ENCODE results near the gene FSCN2.

Gene FSCN2

DNA sequence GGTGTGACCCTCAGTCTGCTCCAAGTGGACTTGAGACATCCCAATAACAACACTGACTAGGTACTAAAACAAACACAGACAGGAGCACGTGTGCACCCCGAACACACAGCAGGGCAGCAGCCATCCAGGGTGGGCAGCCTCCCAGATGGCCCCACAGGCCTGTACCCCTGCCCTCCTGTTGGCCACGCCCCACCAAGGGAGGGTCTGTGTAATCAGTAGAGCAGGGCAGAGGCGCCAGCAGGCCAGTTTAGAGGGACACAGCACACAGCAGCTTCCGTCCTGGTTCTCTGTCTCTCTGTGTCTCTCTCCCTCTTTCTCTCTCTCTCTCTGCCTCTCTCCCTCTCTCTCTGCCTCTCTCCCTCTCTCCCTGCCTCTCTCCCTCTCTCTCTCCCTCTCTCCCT, 37.0 kb upstream of the FSCN2 start:
- no peak for DNase-seq (ENCODE audit: low read depth in 2 of 2)

DNA sequence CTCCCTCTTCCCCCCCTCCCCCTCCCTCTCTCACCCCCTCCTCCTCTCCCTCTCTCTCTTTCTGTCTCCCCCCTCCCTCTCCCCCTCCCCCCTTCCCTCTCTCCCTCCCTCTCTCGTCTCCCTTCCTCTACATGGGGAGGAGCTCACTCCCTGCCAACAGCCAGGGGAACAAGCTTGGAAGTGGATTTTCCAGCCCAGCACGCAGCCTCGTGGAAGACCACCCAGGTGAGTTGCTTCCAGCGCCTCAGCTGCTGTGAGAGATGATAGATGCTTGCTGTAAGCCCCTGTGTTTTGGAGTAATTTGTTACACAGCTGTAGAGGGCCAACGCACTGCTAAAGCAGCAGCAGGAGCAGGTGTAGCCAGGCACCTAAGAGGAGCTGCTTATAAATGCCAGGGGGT, 36.4 kb upstream of the FSCN2 start:
- no peak for DNase-seq (ENCODE audit: low read depth in 2 of 2)

DNA sequence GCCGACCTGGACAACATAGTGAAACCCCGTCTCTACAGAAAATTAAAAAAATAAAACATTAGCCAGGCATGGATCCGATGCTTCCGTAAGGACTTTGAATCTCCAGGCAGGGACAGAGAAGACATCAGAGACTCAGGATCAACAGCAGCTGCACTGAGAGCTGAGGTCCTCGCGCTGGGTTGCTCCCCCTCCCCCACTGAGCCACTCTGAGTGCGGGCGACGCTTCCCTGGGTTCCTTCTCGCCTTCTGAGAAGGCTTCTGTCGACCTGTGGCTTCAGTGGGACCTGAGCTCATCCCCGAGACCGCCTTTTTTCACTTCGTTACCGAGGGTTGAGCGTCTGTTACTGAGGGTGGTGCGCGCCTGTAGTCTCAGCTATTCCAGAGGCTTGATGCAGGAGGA, 36.0 kb upstream of the FSCN2 start:
- DNase-seq (ENCODE audit: low read depth in 2 of 2), result no peak

DNA sequence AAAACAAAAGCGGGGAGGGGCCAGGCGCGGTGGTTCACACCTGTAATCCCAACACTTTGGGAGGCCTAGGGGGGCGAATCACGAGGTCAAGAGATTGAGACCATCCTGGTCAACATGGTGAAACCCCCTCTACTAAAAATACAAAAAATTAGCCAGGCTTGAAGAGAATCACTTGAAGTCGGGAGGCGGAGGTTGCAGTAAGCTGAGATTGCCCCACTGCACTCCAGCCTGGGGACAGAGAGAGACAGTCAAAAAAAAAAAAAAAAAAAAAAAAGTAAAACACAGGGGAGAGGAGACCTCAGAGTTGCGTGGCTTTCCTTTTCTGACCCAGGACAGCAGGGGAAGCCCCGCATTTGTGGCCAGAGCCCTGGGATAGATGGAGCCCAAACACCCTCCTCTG, 35.5 kb upstream of the FSCN2 start:
- no peak for DNase-seq (ENCODE audit: low read depth in 2 of 2)

DNA sequence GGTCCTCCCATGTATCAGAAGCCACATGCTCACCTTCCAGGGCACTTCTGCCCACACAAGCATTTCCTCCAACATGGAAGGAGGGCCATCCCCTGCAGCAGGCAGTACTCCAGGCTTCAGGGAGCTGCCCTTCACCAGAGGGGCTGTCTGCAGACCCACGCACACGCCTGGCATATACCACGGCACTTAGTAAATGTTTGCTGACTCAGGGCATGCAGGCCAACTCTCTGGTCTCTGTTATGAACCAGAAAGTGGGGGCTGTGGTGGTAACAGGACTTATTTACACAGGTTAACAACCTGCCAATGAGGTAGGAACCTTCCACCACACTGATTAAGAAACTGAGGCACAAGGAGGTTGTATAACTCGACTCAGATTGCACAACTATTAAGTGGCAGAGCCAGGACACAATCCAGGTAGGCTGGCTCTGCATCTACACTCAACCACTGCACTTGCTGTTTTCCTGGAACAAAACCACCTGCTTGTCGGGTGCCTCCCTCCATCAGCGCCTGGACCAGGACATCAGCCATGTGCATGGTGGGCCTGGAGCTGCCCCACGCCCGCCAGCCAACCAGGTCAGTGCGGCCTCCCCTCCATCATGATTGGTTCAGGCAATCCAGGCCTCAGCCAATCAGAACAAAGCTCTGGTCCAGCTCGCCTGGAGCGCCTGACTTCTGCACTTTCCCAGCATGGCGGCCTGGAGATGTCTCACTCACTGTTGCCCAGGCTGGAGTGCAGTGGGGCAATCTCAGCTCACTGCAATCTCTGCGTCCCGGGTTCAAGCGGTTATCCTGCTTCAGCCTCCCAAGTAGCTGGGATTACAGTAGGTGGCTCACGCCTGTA, 34.8 kb upstream of the FSCN2 start:
- DNase-seq (ENCODE audit: low read depth in 2 of 2), result no peak

DNA sequence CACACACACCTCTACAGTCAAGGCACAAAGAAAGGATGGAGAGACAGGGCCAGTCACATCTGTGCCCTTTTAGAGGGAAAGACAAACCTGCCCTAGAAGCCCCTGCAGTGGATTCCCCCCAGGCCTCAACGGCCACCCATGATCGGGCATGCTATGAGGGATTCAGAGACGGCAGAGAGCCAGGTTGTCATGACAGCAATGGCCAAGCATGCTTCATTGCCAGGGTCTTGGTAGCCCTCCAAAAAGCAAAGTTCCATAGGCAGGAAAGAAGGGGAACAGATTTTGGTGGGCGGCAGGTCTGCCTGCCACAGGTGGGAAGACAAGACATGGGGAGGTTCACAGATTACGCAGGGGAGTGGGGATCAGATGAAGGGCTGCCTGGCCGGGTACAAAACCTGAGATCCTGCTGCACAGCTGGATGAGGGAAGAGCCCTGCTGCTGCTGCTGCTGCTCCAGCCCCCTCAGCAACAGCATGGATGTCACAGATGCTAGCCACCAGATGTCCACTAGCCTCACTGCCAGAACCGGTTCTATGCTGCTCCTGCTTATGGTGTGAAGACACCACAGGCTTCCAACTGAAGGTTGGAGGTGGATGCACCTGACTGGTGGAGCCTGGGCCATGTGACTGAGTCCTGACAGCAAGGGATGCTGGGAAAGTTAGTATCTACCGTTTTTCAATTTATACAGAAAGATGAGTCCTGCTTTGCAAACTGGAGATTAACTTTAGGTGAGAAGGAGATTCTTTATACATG, 33.4 kb upstream of the FSCN2 start:
- no peak for DNase-seq (ENCODE audit: low read depth in 2 of 2)

DNA sequence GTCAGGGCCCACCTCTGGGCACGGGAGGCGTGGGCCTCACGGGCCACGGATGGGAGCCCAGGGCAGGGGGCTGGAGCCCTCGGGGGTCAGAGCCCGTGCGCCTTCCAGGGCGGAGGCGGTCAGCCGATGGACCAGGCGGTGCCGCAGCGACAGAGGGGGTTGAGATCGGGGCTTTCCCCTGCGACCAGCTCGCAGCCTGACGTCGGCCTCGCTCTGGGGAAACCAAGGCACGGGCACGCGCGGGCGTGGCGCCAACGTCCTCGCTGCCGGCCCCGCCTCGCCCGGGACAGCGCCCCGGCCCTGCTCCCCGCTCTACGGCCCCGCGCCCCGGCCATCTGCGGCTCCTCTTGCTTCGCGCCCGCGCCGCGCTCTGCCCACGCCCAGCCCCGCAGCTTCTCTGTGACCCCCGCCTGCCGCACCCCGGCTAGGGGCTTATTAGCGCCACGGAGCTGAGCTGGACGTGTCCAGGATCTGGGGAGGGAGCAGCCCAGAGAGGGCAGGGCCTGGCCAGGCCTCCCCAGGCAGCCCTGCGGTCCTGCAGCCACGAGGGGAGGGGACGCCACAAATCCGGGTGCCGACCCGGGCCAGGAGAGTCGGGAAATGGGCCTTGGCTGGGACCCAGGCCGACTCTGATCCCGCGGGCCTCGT, 29.1 kb upstream of the FSCN2 start:
- no peak for DNase-seq (ENCODE audit: low read depth in 2 of 2)

DNA sequence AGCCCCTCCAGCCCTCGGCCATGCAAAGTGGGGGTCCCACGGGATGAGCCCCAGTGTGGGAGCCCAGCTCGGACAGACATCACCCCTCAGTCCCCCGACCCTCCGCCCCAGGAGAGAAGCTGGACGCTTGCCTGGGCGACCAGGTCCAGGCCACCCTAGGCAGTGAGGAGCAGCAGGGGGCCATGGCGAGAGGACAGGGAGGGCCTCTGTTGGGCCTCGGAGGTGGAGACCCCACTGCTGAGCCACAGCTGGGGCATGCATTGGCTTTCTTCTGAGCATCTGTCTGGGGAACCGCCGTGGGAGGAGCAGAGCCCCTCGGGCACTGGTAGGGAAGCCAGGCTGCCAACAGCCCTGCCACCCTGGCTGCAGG, 28.6 kb upstream of the FSCN2 start:
- DNase-seq (ENCODE audit: low read depth in 2 of 2), result no peak

DNA sequence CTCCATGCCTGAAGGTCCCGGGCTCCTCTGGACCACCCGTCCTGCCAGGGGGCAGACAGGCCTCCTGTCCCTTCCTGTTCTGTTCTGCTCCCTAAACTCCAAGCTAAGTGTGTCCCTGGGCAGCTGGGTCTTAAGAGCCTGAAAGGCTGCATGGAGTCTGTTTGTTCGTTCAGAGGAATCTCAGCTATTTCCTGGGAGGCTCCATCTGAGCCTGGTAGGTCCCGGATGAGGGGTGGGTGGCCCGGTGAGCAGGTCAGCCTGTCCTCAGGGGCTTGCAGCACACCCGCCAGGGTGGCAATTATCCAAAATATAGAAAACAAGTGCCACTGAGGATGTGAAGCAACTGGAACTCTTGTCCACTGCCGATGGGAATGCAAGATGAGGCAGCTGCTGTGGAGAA, 28.1 kb upstream of the FSCN2 start:
- no peak for DNase-seq (ENCODE audit: low read depth in 2 of 2)

DNA sequence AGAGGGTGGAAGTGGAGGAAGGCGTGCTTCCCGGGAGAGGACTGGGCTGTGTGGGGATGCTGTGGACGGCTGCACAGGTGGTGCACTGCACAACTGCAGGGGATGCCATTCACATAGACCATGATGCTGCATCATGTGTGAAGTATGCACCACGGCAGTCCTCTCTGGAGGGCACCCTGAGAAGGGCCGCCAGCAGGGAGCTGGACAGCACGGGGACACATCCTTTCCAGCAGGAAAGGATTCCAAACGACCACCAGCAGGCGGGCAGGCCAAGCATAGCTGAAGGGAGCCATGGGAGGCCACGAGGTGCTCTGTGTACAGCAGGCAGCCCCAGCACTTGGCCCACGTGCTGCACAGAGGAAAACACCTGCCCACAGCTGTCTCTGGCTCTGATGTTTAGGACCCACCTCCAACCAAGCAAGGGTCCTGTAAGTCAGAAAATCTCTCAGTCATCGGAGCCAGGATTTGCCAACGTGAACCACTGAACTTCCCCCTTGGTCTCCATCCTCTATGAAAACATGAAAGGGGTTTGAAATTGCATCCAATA, 25.6 kb upstream of the FSCN2 start:
- DNase-seq (ENCODE audit: low read depth in 2 of 2), result no peak

DNA sequence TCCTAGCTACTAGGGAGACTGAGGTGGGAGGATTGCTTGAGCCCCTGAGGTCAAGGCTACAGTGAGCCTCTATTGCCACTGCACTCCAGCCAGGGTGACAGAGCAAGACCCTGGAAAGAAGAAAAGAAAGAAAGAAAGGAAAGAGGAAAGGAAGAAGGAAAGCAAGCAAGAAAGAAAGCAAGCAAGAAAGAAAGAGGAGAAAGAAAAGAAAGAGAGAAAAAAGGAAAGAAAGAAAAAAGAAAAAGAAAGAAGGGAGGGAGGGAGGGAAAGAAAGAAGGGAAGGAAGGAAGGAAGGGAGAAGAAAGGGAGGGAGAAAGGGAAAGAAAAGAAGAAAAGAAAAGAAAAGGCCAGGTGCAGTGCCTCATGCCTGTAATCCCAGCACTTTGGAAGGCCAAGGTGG, 24.6 kb upstream of the FSCN2 start:
- DNase-seq (ENCODE audit: low read depth in 2 of 2), result no peak

DNA sequence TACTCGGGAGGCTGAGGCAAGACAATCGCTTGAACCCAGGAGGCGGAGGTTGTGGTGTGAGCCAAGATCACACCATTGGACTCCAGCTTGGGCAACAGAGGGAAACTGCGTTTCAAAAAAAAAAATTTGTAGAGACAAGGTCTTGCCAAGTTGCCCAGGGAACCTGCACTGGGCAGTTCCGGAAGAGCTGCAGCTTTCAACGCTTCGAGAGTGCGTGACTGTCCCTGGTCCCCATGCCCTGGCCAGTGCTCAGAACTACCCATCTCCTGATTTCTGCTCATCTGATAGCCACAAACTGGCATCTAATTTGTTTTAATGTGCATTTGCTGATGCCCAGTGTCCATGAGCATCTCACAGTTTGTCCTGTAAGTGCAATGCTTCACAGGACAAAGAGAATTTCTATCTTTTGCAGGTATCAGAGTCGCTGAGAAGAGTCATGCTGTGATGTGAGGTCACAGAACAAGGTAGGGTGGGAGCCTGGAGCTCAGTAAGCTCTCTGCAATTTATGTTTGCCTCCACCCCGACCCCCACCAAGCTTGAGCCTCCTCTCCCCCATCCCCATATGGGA, 19.5 kb upstream of the FSCN2 start:
- no peak for DNase-seq (ENCODE audit: low read depth in 2 of 2)

DNA sequence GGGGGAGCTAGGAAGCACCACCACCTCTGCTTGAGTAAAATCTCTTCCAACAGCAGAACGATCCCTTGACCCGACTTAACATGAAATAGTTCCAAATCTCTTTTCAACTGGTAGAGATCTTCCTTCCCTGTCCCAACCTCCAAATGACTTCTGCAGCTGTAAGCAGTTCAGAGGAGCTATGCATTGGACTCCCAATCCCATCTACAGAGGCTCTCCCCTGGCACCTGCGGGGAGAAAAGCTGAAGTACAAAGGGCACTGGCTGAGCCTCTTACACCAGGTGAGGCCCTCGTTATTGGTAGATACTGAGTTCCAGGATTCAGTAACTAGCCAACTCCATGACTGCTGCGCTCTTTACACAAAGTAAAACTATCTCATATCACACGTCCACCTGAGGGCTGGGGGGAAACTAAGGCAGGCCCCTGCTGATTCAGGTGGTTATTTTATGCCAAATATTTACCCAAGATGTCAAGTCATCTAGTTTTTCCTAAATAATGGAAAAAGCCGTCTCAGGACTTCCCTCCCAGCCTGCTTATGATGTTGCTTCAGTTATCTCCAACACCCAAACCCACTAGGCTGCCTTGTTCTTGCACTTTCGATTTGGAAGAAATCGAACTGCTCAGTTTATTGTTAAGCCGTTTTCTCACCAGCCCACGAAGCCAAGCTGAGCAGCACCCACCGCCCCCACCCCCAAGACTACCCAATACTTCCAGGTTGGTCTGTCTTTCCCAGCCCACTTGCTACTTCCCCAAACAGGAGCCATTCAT, 18.8 kb upstream of the FSCN2 start:
- no peak for DNase-seq (ENCODE audit: low read depth in 2 of 2)

DNA sequence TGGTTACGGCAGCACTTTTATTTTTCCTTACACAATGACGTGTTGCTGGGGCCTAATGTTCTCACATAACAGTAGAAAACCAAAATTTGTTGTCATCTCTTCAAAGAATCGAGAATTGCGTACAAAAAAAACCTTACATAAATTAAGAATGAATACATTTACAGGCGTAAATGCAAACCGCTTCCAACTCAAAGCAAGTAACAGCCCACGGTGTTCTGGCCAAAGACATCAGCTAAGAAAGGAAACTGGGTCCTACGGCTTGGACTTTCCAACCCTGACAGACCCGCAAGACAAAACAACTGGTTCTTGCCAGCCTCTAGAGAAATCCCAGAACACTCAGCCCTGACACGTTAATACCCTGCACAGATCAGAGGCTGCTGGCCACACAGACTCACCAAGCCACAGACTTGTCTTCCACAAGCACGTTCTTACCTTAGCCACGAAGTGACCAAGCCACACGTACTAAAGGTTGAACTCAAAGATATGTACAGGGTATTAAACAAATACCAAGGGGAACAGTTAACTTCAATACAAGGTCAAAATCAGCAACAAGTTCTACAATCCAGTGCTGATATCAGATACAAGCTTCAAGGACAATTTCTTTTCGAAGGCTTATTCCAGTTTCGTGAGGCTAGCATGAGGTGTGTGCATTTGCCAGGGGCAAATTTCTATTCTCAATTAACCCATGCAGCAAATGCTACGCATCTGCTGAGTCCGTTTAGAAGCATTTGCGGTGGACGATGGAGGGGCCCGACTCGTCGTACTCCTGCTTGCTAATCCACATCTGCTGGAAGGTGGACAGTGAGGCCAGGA, 18.0 kb upstream of the FSCN2 start:
- DNase-seq (ENCODE audit: low read depth in 2 of 2), result no peak

DNA sequence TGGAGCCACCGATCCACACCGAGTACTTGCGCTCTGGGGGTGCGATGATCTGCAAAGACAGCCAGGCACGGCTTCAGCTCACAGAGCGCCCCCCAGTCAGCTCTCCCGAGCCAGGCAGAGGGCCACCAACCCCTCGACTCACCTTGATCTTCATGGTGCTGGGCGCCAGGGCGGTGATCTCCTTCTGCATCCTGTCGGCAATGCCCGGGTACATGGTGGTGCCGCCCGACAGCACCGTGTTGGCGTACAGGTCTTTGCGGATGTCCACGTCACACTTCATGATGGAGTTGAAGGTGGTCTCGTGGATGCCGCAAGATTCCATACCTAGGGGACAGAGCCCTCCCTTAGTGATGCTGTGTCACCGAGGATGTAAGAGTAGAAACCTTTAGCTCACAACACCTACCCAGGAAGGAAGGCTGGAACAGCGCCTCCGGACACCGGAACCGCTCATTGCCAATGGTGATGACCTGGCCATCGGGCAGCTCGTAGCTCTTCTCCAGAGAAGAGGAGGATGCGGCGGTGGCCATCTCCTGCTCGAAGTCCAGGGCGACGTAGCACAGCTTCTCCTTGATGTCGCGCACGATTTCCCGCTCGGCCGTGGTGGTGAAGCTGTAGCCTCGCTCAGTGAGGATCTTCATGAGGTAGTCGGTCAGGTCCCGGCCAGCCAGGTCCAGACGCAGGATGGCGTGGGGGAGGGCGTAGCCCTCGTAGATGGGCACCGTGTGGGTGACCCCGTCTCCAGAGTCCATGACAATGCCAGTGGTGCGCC, 17.2 kb upstream of the FSCN2 start:
- DNase-seq (ENCODE audit: low read depth in 2 of 2), result no peak

DNA sequence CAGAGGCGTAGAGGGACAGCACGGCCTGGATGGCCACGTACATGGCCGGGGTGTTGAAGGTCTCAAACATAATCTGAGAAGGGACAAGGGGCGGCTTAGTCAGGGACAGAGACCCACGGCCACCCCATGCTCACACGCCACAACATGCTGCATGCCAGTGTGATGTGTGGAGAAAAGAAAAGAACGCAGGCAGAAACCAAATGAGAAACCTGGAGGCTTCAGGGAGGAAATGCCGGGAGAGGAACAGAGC, 16.7 kb upstream of the FSCN2 start:
- DNase-seq (ENCODE audit: low read depth in 2 of 2), result no peak

DNA sequence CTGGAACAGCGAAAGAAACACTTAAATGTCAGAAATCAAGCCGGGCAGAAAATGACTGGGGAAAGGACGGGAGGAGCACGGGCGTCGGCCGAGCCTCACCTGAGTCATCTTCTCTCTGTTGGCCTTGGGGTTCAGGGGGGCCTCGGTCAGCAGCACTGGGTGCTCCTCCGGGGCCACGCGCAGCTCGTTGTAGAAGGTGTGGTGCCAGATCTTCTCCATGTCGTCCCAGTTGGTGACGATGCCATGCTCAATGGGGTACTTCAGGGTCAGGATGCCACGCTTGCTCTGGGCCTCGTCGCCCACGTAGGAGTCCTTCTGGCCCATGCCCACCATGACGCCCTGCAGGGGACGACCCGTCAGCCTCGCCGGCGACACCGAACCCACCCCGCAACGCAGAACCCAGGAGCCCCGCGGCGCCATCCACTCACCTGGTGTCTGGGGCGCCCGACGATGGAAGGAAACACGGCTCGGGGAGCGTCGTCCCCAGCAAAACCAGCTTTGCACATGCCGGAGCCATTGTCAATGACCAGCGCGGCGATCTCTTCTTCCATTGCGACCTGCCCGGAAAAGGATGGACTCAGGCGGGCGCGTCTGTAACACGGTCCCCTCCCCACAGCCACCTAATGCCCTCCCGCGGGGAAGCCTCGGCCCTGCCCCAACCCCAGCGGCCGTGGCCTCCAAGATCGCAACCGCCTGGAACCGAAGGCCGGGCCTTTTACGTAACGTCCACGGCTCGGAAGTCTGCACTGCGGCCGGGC, 16.2 kb upstream of the FSCN2 start:
- peak in 1 of 2 donors; percentile 14 for DNase-seq (ENCODE audit: low read depth in 2 of 2)

DNA sequence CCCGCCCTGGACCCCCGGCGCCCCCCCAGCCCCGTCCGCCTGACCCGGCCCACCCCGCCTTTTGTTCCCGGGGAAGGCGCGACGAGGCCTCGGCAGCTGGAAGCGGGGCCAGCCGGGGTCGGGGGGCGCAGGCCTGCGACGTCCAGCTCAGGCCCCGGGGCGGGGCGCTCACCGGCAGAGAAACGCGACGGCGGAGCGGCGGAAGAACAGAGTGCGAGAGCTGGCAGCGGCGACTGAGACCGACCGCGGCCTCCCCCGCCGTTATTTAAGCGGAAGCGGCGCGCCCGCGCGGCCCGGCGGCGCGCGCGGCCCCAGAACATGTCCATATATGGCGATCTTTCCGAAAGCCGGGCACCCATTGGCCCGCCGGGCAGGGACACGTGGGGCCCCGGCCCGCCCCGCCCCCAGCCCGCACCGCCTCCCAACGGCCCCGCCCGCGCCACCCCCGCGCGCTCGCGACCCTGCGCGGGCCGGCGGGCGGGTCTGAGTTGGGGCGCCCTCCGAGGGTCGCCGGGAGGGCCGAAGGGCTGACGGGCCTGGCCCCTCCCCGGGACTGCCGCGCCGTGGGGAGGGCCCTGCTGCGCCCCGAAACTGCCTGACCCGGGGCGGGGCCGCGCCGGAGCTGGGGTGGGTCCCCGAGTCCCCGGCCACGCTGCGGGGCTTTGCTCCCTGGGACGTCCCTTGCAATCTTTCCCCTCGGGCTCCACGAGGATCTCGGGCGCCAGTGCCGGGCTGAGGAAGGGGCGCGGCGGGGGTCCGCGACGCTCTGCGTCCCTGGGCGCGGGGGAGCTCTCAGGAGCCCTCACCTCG, 15.4 kb upstream of the FSCN2 start, which contains the start of gene ACTG1:
TSS of gene ACTG1 (minus strand) at position 238 of the 810 bp plus-strand sequence. CDS start 445 bp downstream, outside the sequence.
- peak; percentile 84 to 85 for DNase-seq (ENCODE audit: low read depth in 2 of 2)

Data from activated CD8-positive, alpha-beta memory T cell treated with anti-CD3 and anti-CD28 coated beads for 4 hours (primary cell).